Stimulated activated naive B cell treated with anti-CD40 and anti-IgM and Interleukin-4, amounts not matched to agents 10 μg/mL and 1 μg/mL and 100 μg/mL, for 72 hours (primary cell): ENCODE measurements around the gene STX19.
A peak's percentile ranks its signal among the peaks of the same experiment; 100 is the strongest.
"Not testable (repeated sequence)": the region's sequence is repeated elsewhere in the genome, so short reads cannot be mapped to it uniquely, and the experiment has no call there.

Experiments used
- ATAC-seq, 2 donors: fragments of 150-1000 bp; cut with Tn5 transposase; replicated peaks; 2 replicates each; pipeline ENCODE4 v1.10.0; 2021; ENCODE audit warnings: moderate library complexity in 1 of 2
- DNase-seq: peaks from one replicate; pipeline ENCODE4 v3.0.0; 2021
- H3K27ac Mint-ChIP-seq: one replicate; pipeline ENCODE4 v1.8.0; 2022; ENCODE audit warnings: mild to moderate bottlenecking, mixed read lengths
- H3K27me3 Mint-ChIP-seq, 2 donors: one replicate each; pipeline ENCODE4 v1.8.0; 2022; ENCODE audit warnings: mixed read lengths in 2 of 2
- H3K36me3 Mint-ChIP-seq, 2 donors: one replicate each; pipeline ENCODE4 v1.8.0; 2022; ENCODE audit warnings: mixed read lengths in 2 of 2, mild to moderate bottlenecking in 1 of 2
- H3K4me1 Mint-ChIP-seq, 2 donors: one replicate each; pipeline ENCODE4 v1.8.0; 2022; ENCODE audit warnings: mixed read lengths in 2 of 2, mild to moderate bottlenecking in 1 of 2
- H3K4me3 Mint-ChIP-seq, 2 donors: one replicate each; pipeline ENCODE4 v1.8.0; 2022; ENCODE audit warnings: mild to moderate bottlenecking in 2 of 2, mixed read lengths in 2 of 2, moderate library complexity in 1 of 2
- H3K9me3 Mint-ChIP-seq, 2 donors: one replicate each; pipeline ENCODE4 v1.8.0; 2022; ENCODE audit warnings: mixed read lengths in 2 of 2, mild to moderate bottlenecking in 1 of 2

The STX19 gene

GRCh38 chr3:93973131-93974126 is 55.0 kb downstream of the STX19 start, which contains the start of gene PROS1:
Gene PROS1 (minus strand): TSS chr3:93973896. CDS start chr3:93973749, 147 bp downstream.
- peaks cover 7 to 19% of the 10 kb centered on the region in 2 donors for H3K27me3 Mint-ChIP-seq
- H3K36me3 Mint-ChIP-seq, result no peaks in the 10 kb centered on the region
- H3K9me3 Mint-ChIP-seq, result no peaks in the 10 kb centered on the region
- H3K4me1 Mint-ChIP-seq, result peaks cover 8 to 13% of the 10 kb centered on the region in 2 donors
- H3K27ac Mint-ChIP-seq, result peak within 1 kb of the TSS; percentile 47
- H3K4me3 Mint-ChIP-seq, result peak within 1 kb of the TSS; percentile 85 to 88
- ATAC-seq, result peak; percentile 90 to 95
- DNase-seq, result peak; percentile 47

- no peaks in the 10 kb centered on the region for H3K9me3 Mint-ChIP-seq
- H3K4me3 Mint-ChIP-seq, result no peak overlapping the region
- no peak for DNase-seq
- no peak for ATAC-seq
- peaks cover 18 to 31% of the 10 kb centered on the region in 2 donors for H3K27me3 Mint-ChIP-seq
- no peak overlapping the region for H3K27ac Mint-ChIP-seq
- H3K36me3 Mint-ChIP-seq, result no peaks in the 10 kb centered on the region
- H3K4me1 Mint-ChIP-seq, result peaks cover 8 to 13% of the 10 kb centered on the region in 2 donors
These were observed 58.4 kb downstream of the STX19 start for GRCh38 chr3:93969997-93970396.

- H3K4me1 Mint-ChIP-seq, result peaks cover 8 to 13% of the 10 kb centered on the region in 2 donors
- H3K4me3 Mint-ChIP-seq, result no peak overlapping the region
- H3K9me3 Mint-ChIP-seq, result no peaks in the 10 kb centered on the region
- H3K27me3 Mint-ChIP-seq, result peaks cover 18 to 31% of the 10 kb centered on the region in 2 donors
- DNase-seq (no peak), ATAC-seq (no peak)
- H3K27ac Mint-ChIP-seq, result no peak overlapping the region
- H3K36me3 Mint-ChIP-seq, result no peaks in the 10 kb centered on the region
These were observed 59.0 kb downstream of the STX19 start for GRCh38 chr3:93969443-93969842.

GRCh38 chr3:93965106-93965505 is 63.3 kb downstream of the STX19 start:
- not testable (repeated sequence) for H3K36me3 Mint-ChIP-seq, ATAC-seq, H3K4me3 Mint-ChIP-seq, DNase-seq, H3K9me3 Mint-ChIP-seq, H3K27ac Mint-ChIP-seq, H3K4me1 Mint-ChIP-seq
- peaks cover 16 to 17% of the 10 kb centered on the region in 2 donors for H3K27me3 Mint-ChIP-seq
